HG03469 (cell line): ENCODE results near the gene RGPD6.
"Not testable (repeated sequence)": the region's sequence is repeated elsewhere in the genome, so short reads cannot be mapped to it uniquely, and the experiment has no call there.

Experiments used
- ATAC-seq: cut with Tn5 transposase; IDR thresholded peaks from one replicate; pipeline ENCODE4 v1.9.1; 2021; ENCODE audit warnings: mild to moderate bottlenecking, moderate library complexity, moderate number of reproducible peaks; ENCODE audit not compliant: unreplicated experiment

RGPD6 gene

GRCh38 chr2:110576763-110577416 is at the start of gene RGPD6:
Gene RGPD6, minus strand, starts transcription at chr2:110577222. Its CDS starts 198 bp downstream, at chr2:110577024.
- ATAC-seq = peak; percentile 94

DNA sequence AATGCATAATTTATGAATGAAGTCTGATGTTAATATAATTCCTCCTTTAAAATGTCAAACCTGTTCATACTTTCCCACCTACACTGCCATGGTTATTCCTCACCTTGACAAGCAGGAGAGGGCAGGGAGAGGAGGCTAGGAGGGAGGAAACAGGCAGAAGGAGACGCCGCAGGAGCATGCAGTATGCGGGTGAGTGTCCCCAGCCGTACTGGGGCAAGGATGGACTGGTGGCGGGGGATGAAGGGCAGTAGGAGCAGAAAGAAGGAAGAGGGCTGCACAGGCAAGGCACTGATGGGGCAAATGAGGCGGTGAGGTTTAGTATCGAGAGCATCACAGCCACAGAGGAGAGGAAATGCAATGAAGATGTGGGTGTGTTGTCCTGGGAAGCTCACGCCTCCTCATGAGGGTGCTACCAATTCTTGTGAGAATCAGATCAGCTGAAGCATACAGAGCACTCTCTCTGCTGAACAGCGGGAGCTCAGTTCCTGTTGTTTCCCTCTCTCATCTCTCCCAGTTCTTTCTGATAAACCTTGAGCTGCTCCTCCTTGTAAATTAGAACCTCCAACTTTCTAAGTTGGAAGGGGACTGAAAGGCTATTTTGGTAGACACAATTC is 42.4 kb upstream of the RGPD6 start:
- ATAC-seq = not testable (repeated sequence)

DNA sequence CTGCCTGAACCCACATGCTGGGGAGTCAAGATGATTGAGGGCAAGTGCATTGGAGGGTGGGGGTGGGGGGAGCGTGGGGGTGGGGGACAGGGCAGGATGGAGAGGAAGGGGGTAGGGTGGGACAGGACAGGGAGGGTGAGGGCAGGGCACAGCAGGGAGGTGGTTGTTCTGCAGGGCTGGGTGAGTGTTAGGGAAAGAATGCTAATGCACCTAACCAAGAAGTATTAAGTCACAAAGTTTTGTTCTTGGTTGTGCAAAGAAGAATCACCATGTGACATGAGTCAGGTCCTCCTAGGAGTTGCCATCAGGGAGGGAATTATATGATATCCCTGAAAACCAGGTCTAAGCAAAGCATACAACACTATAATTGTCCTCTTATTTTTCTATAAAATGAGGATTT is 36.9 kb upstream of the RGPD6 start:
- ATAC-seq = not testable (repeated sequence)

- ATAC-seq = not testable (repeated sequence)
Measured at GRCh38 chr2:110610613-110611250, 33.7 kb upstream of the RGPD6 start.

DNA sequence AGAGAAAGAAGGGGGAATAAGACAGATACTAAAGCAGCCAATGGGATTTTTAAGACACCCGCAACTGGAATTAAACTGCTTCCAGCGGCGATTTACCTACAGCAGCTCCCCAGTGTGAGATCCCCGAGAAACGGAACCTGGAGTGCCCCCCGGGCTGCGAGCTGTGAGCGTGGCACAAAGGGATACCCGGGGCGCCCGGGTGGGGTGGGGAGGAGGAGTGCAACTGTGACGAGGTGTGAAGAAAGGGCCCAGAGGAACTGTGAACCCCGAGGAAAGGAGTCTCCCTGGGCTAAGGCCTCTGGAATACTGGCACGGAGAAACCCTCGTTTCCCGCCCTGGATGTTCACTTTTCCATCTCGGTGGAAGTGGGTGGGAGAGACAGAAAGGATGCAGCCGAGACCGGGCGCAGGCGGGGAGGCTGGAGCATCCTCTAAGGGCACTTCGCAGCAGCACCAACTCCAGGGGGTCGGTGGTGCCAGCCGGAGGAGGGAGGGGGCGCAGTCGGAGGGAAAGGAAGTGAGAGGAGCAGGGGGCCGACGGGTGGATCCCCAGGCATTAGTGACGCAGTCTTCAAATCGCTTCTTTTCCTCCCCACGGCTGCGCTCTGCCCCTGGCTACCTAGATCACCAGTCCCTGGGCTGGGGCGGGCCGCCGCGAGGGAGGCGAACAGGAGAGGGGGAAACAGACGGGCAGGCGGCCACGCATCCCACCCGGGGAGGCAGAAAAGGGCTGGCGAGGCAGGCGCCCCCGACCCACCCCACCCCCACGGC is 33.0 kb upstream of the RGPD6 start:
- ATAC-seq = not testable (repeated sequence)

DNA sequence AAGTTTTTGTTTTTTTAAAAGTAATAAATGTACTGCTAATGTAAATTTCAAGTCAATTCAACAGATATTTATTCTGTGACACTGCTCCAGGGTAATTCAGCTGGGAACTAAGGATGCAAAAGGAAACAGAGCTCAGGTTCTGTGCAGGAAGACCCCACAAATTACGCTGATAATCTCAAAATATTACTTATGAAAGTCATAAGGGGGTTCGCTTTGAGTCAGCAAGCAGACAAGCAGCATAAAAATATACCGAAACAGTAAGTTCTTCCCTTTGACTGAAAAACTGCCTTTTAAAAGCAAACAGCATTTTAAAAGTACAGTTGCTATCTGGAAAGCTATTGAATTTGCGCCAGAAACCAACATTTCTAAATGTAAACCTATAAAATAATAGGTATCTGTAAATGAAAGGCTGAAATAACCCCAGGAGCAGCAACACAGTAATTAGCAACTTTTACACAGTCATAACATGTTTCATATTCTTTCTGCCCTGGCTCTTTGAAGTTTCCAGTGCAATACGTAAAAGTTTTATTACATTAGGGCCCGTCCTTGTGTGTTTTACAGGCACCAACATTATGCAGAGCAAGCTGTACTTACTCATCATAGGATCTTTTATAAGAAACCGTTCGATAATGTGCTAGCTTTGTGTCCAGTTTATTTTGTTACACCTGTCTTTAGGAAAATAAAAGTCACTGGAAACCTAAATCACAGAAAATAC is 31.9 kb upstream of the RGPD6 start:
- not testable (repeated sequence) for ATAC-seq

GRCh38 chr2:110605057-110605456 is 28.0 kb upstream of the RGPD6 start:
- not testable (repeated sequence) for ATAC-seq

- not testable (repeated sequence) for ATAC-seq
Measured at GRCh38 chr2:110603917-110604591, 27.0 kb upstream of the RGPD6 start.

GRCh38 chr2:110602139-110602538 is 25.1 kb upstream of the RGPD6 start:
- not testable (repeated sequence) for ATAC-seq

DNA sequence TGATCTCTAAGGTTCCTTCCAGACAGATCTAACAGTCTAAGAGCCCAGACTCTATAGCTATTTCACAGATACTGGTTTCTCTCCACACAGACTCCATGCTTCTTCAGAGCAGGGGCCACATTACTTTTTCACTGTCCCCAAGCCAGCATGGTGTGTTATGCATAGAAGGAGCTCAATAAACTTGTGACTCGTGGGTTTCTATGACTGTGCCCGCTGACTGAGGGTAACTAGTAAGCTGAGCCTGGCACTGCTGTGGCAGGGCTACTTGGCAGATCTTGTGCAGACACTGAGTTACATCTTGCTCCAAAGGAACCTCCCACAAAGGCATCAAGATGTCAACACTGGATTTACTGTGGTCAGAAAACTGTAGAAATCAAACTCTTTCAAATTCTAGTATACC is 15.0 kb upstream of the RGPD6 start:
- ATAC-seq = not testable (repeated sequence)

GRCh38 chr2:110589677-110590330 is 12.8 kb upstream of the RGPD6 start:
- not testable (repeated sequence) for ATAC-seq

- ATAC-seq = not testable (repeated sequence)
Measured at GRCh38 chr2:110588520-110588919, 11.5 kb upstream of the RGPD6 start.

GRCh38 chr2:110579216-110579965 is 2.4 kb upstream of the RGPD6 start:
- ATAC-seq = not testable (repeated sequence)

GRCh38 chr2:110578429-110578828 is 1.4 kb upstream of the RGPD6 start:
- ATAC-seq = not testable (repeated sequence)

DNA sequence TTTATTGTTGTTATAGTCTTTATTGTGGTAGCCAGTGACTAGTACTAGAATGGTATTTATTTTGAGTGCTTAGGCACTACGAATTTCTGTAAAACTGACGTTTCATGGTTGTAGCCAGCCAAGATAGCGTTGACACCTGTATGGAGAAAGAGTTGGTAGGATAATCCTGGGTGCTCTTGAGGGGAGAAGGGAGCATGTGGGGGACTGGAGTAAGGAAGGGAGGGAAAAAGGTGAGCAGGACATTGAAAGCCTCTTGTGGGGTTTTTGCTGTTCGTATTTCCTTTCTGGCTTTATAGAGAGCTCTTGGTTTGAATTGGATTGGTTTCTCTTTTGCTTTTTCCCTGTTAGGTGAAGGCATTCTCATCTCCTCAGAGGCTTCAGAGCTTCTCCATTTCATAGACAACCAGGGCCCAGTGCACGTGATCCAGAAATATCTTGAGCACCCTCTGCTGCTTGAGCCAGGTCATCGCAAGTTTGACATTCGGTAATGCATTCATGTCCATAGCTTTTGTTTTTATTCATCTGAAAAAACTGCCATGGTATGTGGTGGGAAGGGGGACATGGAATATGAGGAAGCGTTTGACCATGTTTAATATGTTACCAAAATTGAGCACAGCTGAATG is 77.2 kb downstream of the RGPD6 start:
- ATAC-seq = peak; percentile 75

- ATAC-seq = not testable (repeated sequence)
Measured at GRCh38 chr2:110496027-110496426, 81.0 kb downstream of the RGPD6 start.

GRCh38 chr2:110494488-110494887 is 82.5 kb downstream of the RGPD6 start:
- ATAC-seq = not testable (repeated sequence)

GRCh38 chr2:110488991-110489390 is 88.0 kb downstream of the RGPD6 start:
- ATAC-seq = not testable (repeated sequence)
